GM19463 (cell line): ENCODE measurements around the gene ST6GAL1.
A peak's percentile ranks its signal among the peaks of the same experiment; 100 is the strongest.

ENCODE experiments used
- ATAC-seq: cut with Tn5 transposase; IDR thresholded peaks from one replicate; pipeline ENCODE4 v1.9.1; 2021; ENCODE audit warnings: mild to moderate bottlenecking, moderate library complexity; ENCODE audit not compliant: unreplicated experiment

The ST6GAL1 gene

GRCh38 chr3:186915806-186916796 lies 14.2 kb upstream of the ST6GAL1 start:
- ATAC-seq, result no peak

- no peak for ATAC-seq
Measured at GRCh38 chr3:186917512-186918312, 12.6 kb upstream of the ST6GAL1 start.

- ATAC-seq, result no peak
Measured at GRCh38 chr3:186920301-186920700, 10.0 kb upstream of the ST6GAL1 start.

GRCh38 chr3:186920796-186921195 lies 9.5 kb upstream of the ST6GAL1 start:
- no peak for ATAC-seq

- ATAC-seq, result no peak
Measured at GRCh38 chr3:186921578-186921977, 8.7 kb upstream of the ST6GAL1 start.

- ATAC-seq, result no peak
Measured at GRCh38 chr3:186922224-186922623, 8.1 kb upstream of the ST6GAL1 start.

GRCh38 chr3:186922790-186923189 lies 7.5 kb upstream of the ST6GAL1 start:
- ATAC-seq, result no peak

- no peak for ATAC-seq
Measured at GRCh38 chr3:186923241-186923640, 7.1 kb upstream of the ST6GAL1 start.

- no peak for ATAC-seq
Measured at GRCh38 chr3:186925826-186926225, 4.5 kb upstream of the ST6GAL1 start.

- ATAC-seq, result no peak
Measured at GRCh38 chr3:186929186-186929585, 1.1 kb upstream of the ST6GAL1 start.

GRCh38 chr3:186929685-186930084 lies 641 bp upstream of the ST6GAL1 start:
- ATAC-seq, result no peak

GRCh38 chr3:186930641-186931531 lies 560 bp downstream of the ST6GAL1 start:
- ATAC-seq, result peak; percentile 74

GRCh38 chr3:186931532-186932280 lies 1.4 kb downstream of the ST6GAL1 start:
- peak; percentile 31 for ATAC-seq

GRCh38 chr3:186932281-186933181 lies 2.2 kb downstream of the ST6GAL1 start:
- ATAC-seq, result no peak

- no peak for ATAC-seq
Measured at GRCh38 chr3:186933816-186934215, 3.5 kb downstream of the ST6GAL1 start.

- ATAC-seq, result no peak
Measured at GRCh38 chr3:186935133-186935532, 4.8 kb downstream of the ST6GAL1 start.

- ATAC-seq, result no peak
Measured at GRCh38 chr3:186937017-186937875, 6.9 kb downstream of the ST6GAL1 start.

GRCh38 chr3:186938716-186939115 lies 8.4 kb downstream of the ST6GAL1 start:
- no peak for ATAC-seq
